Lung (tissue), 16 donors: Measurements from ENCODE around the gene LRRC34. TPM values are rescaled to one million over a fixed set of nuclear protein-coding genes. Genes with fewer than 3 reads are reported as not detected.

ENCODE experiments used
- ATAC-seq: fragments of 200-7000 bp; cut with Tn5 transposase; one replicate; pipeline ENCODE4 v1.9.1; 2020; ENCODE audit warnings: moderate number of reproducible peaks; ENCODE audit not compliant: insufficient read depth, low FRiP score
- DNase-seq, 3 donors: peaks; one replicate each; pipeline ENCODE4 v3.0.0-alpha.2; 2013 to 2017
- H3K27ac ChIP-seq, 2 donors: one replicate each; pipeline ENCODE4 v1.5.1; 2013; ENCODE audit warnings: mild to moderate bottlenecking in 2 of 2, moderate library complexity in 2 of 2, control low read depth in 1 of 2, inconsistent platforms in 1 of 2, low read depth in 1 of 2, low read length in 1 of 2
- H3K27me3 ChIP-seq, 3 donors: one replicate each; pipeline ENCODE4 v1.5.1; 2013; ENCODE audit warnings: low read length in 2 of 3; ENCODE audit not compliant: control insufficient read depth in 3 of 3, insufficient read depth in 3 of 3
- H3K36me3 ChIP-seq, 4 donors: one replicate each; pipeline ENCODE4 v1.5.1; 2013; ENCODE audit warnings: low read length in 4 of 4, mild to moderate bottlenecking in 1 of 4, moderate library complexity in 1 of 4; ENCODE audit not compliant: control insufficient read depth in 4 of 4, insufficient read depth in 4 of 4
- H3K4me1 ChIP-seq, 5 donors: one replicate each; pipeline ENCODE4 v1.5.1; 2013; ENCODE audit warnings: low read length in 5 of 5, mild to moderate bottlenecking in 2 of 5, moderate library complexity in 1 of 5; ENCODE audit not compliant: control insufficient read depth in 5 of 5, insufficient read depth in 5 of 5
- H3K4me3 ChIP-seq: one replicate; pipeline ENCODE4 v1.5.1; 2013; ENCODE audit warnings: mild to moderate bottlenecking, control low read depth, moderate library complexity
- H3K9ac ChIP-seq, 2 donors: one replicate each; pipeline ENCODE4 v1.5.1; 2013; ENCODE audit warnings: low read length in 2 of 2, control low read depth in 1 of 2; ENCODE audit not compliant: insufficient read depth in 1 of 2
- H3K9me3 ChIP-seq, 4 donors: one replicate each; pipeline ENCODE4 v1.5.1; 2013; ENCODE audit warnings: low read length in 3 of 4, mild to moderate bottlenecking in 1 of 4, moderate library complexity in 1 of 4; ENCODE audit not compliant: control insufficient read depth in 4 of 4, insufficient read depth in 3 of 4
- WGBS, 2 donors: extraction: QIAGEN DNeasy Blood & Tissue Kit; methylation state at CpG; one replicate each; pipeline ENCODE4 v1.1.7; 2013; 5-methylcytosine and 5-hydroxymethylcytosine counted together
- long read RNA-seq, 5 donors: transcript quantifications; one replicate each; lab custom pipeline, GENCODE V29; 2026
- polyA plus RNA-seq, 2 donors: library from polyadenylated mRNA; stranded (reverse); fragments of 200-250 nt; gene quantifications; one replicate each; pipeline ENCODE4 v1.2.1, GENCODE V29; 2013
- total RNA-seq, 2 donors: library from RNA; depleted of rRNA in 1 of 2; stranded (reverse); fragments of >200 nt in 1 of 2; gene quantifications; one replicate each; pipeline ENCODE4 v1.2.1, GENCODE V29; 2014 to 2021
- TF ChIP-seq, protein P1 (sequence below): IDR thresholded peaks from 2 replicates; pipeline ENCODE4 v1.5.1; 2012; ENCODE audit warnings: mild to moderate bottlenecking; ENCODE audit errors: control extremely low read depth, extremely low read depth
- donor health status: control.
- donor health status: control.
- donor health status: Bipolar disorder and iron deficiency.
- donor health status: healthy.
- donor health status: DM: yes; HTN: yes; CAD: no.

The LRRC34 gene
- total RNA-seq: 10 to 100 TPM in 1 of 2 donors, 1 to 10 TPM in 1; 9.1 to 17.5 TPM
- 1 to 10 TPM; 2.9 to 4.6 TPM for polyA plus RNA-seq
- long read RNA-seq, donor 1, partial matches to known transcripts: 0 of 3 reads
- long read RNA-seq, donor 1, other reads (novel, unspliced or antisense): 0 of 3 reads
- long read RNA-seq, donor 2, partial matches to known transcripts: 0 of 3 reads
- long read RNA-seq, donor 2, other reads (novel, unspliced or antisense): 0 of 3 reads
- long read RNA-seq, donor 3: 0 reads
- long read RNA-seq, donor 4, partial matches to known transcripts: 0 of 1 reads
- long read RNA-seq, donor 4, other reads (novel, unspliced or antisense): 0 of 1 reads
- long read RNA-seq, donor 5, partial matches to known transcripts: 0 of 3 reads
- long read RNA-seq, donor 5, other reads (novel, unspliced or antisense): 0 of 3 reads

- H3K4me3 ChIP-seq: peak within 1 kb of the TSS; percentile 40
- peaks cover 0 to 9% (median 5%) of the 10 kb centered on the region in 5 donors for H3K4me1 ChIP-seq
- H3K9me3 ChIP-seq: no peaks in the 10 kb centered on the region
- peak within 1 kb of the TSS; percentile 42 to 63 for H3K27ac ChIP-seq
- H3K9ac ChIP-seq: peak within 1 kb of the TSS; percentile 42 to 75
- H3K36me3 ChIP-seq: no peaks in the 10 kb centered on the region
- WGBS, 2 donors: 3 to 6% methylated on average over 48 to 56 of the region's 56 CpGs
- ATAC-seq (peak; percentile 85), DNase-seq (peak; percentile 83 to 85 (median 85))
- H3K27me3 ChIP-seq: no peaks in the 10 kb centered on the region
- TF ChIP-seq, protein P1, sequence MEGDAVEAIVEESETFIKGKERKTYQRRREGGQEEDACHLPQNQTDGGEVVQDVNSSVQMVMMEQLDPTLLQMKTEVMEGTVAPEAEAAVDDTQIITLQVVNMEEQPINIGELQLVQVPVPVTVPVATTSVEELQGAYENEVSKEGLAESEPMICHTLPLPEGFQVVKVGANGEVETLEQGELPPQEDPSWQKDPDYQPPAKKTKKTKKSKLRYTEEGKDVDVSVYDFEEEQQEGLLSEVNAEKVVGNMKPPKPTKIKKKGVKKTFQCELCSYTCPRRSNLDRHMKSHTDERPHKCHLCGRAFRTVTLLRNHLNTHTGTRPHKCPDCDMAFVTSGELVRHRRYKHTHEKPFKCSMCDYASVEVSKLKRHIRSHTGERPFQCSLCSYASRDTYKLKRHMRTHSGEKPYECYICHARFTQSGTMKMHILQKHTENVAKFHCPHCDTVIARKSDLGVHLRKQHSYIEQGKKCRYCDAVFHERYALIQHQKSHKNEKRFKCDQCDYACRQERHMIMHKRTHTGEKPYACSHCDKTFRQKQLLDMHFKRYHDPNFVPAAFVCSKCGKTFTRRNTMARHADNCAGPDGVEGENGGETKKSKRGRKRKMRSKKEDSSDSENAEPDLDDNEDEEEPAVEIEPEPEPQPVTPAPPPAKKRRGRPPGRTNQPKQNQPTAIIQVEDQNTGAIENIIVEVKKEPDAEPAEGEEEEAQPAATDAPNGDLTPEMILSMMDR: no peak
Measured at GRCh38 chr3:169812332-169813235, at the start of gene LRRC34, which contains the start of gene LRRIQ4. LRRC34 (minus strand) TSS chr3:169812904; CDS start chr3:169812548, 356 bp downstream. LRRIQ4 (plus strand) TSS chr3:169812870; CDS start chr3:169821922, 9,052 bp downstream.

DNA sequence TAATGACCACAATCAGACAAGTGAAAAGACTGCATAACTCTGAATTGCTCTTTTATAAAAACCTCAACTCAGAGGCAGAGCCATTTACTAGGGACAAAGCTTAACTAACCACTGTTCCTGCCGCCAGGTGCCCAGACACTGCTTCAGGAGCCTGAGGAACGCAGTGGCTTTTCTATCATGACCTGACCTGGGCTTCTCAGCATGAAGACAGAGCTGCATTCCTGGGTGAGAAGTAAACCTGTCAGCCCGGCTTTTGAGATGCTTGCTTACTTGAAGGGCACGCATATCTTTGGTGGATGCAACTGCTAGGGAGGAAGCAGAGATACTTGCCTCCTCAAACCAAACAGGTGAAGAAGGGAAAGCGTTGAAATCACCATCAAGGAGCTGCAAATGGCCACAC lies 49.2 kb upstream of the LRRC34 start:
- TF ChIP-seq, protein P1: no peak
- Histone ChIP-seq H3K9me3 (no peaks in the 10 kb centered on the region), H3K9ac (no peak overlapping the region), H3K4me3 (no peak overlapping the region), H3K4me1 (no peaks in the 10 kb centered on the region), H3K36me3 (no peaks in the 10 kb centered on the region), H3K27me3 (no peaks in the 10 kb centered on the region), H3K27ac (no peak overlapping the region)
- ATAC-seq (no peak), DNase-seq (no peak)
- 81 to 86% methylated on average over 5 of the region's 5 CpGs for WGBS, 2 donors

- ATAC-seq: no peak
- 86 to 91% methylated on average over 2 of the region's 2 CpGs for WGBS, 2 donors
- Histone ChIP-seq H3K4me1 (no peaks in the 10 kb centered on the region), H3K36me3 (no peaks in the 10 kb centered on the region), H3K4me3 (no peak overlapping the region), H3K9me3 (no peaks in the 10 kb centered on the region), H3K27me3 (no peaks in the 10 kb centered on the region), H3K9ac (no peak overlapping the region), H3K27ac (no peak overlapping the region)
- TF ChIP-seq, protein P1: no peak
- no peak for DNase-seq
Measured at GRCh38 chr3:169857811-169858210, 45.1 kb upstream of the LRRC34 start.
